ENCODE results near the gene SMCHD1. TPM values are rescaled to one million over a fixed set of nuclear protein-coding genes. Genes with fewer than 3 reads are reported as not detected.
"Not testable (repeated sequence)": the region's sequence is repeated elsewhere in the genome, so short reads cannot be mapped to it uniquely, and the experiment has no call there.

Gene SMCHD1
- total and polyA plus RNA-seq, 2 experiments from 2014 or later: 13.0 to 63.9 TPM

DNA sequence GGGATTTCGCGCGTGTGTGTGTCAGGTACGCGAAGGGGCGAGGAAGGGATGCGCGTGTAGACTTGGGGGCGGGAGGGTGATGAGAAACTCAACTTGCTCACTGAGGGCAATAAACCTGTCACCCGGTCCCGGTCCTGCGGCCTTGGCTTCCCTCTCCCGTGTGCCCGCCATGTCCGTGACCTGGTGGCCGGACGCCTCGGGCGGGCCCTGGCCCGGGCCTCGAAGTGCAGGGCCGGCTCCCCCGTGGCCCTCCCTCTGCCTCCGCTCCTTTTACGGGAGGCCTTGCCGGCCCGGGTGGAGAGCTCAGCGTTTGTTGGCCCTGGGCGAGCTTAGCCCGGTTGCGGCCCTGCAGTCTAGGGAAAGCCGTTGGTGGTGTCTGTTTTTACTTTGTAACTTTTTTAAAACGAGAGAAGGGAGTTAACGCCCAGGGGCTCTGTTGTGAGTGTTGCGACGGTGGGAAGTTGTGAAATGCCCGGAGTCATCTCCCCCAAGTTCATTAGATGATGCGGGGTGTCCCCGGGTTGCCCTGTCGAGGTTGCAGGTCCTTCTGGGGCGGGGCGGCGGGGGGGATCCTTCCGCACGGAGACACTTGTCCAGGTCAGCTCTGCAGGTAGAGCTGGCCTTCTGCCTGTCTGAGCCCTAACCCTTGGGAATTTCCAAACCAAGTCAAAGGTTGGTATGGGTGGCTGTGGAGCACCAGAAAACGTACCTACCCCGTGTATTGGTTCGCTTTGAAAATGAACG lies 883 bp downstream of the SMCHD1 start:
- no peaks in the 10 kb centered on the region for H3K9me2 ChIP-seq (replicated peaks; ENCODE audit: insufficient read depth)
- H4K20me1 ChIP-seq (ENCODE audit: insufficient read depth, poor library complexity, severe bottlenecking): peaks cover 18% of the 10 kb centered on the region
- 1% methylated on average over 42 of the region's 49 CpGs for WGBS (ENCODE audit: low lambda C conversion rate, missing lambda C conversion rate)
- peaks cover 50% of the 10 kb centered on the region for H3K79me2 ChIP-seq
- H3K27me3 ChIP-seq: no peaks in the 10 kb centered on the region
- peak; percentile 63 for DNase-seq (ENCODE audit: low spot score)
- TF ChIP-seq, protein P1, sequence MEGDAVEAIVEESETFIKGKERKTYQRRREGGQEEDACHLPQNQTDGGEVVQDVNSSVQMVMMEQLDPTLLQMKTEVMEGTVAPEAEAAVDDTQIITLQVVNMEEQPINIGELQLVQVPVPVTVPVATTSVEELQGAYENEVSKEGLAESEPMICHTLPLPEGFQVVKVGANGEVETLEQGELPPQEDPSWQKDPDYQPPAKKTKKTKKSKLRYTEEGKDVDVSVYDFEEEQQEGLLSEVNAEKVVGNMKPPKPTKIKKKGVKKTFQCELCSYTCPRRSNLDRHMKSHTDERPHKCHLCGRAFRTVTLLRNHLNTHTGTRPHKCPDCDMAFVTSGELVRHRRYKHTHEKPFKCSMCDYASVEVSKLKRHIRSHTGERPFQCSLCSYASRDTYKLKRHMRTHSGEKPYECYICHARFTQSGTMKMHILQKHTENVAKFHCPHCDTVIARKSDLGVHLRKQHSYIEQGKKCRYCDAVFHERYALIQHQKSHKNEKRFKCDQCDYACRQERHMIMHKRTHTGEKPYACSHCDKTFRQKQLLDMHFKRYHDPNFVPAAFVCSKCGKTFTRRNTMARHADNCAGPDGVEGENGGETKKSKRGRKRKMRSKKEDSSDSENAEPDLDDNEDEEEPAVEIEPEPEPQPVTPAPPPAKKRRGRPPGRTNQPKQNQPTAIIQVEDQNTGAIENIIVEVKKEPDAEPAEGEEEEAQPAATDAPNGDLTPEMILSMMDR (IDR thresholded peaks at IDR 0.05; ENCODE audit: poor library complexity): no peak
- TF ChIP-seq EZH2 (IDR thresholded peaks at IDR 0.05; ENCODE audit: borderline replicate concordance): no peak
- no peak for TF ChIP-seq EZH2phosphoT487 (IDR thresholded peaks at IDR 0.05; ENCODE audit: low read depth, severe bottlenecking, unreplicated experiment)
- peak overlapping the region; percentile 55 for H2AFZ ChIP-seq
- no peaks in the 10 kb centered on the region for H3K36me3 ChIP-seq (replicated peaks; ENCODE audit: insufficient read depth, low read depth)
- peaks cover 10% of the 10 kb centered on the region for H3K4me1 ChIP-seq (ENCODE audit: insufficient read depth)
- H3K4me3 ChIP-seq: peak overlapping the region; percentile 85
- H3K9me3 ChIP-seq (ENCODE audit: low read depth): no peaks in the 10 kb centered on the region
- peak overlapping the region; percentile 99 for H3K27ac ChIP-seq
- H3K4me2 ChIP-seq: peak overlapping the region; percentile 71

DNA sequence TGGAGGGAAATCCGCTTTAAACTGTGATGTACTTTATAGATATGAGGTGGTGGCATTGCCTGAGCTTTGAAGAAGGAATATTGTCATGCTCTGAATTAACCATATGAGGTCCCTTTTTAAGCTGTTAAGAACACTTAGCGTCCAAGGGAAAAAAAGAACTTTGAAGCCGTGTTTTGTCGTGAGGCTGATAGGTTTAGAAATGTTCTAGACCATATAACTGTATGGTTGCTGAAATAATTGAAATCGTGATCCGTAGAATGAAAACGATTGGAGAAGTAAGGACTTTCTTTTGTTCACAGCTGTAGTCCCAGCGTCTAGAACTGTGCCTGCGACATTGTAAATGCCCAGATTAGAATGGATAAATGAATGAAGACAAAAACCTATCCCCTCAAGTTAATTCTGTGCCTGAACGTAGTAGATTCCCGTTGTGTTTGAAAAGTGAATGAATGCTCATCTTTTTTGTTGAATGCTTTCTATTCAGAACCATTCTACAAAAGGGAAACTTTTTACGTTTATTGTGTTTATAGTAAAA lies 1.5 kb downstream of the SMCHD1 start:
- no peak overlapping the region for H2AFZ ChIP-seq
- peaks cover 53% of the 10 kb centered on the region for H3K79me2 ChIP-seq
- H3K36me3 ChIP-seq (replicated peaks; ENCODE audit: insufficient read depth, low read depth): no peaks in the 10 kb centered on the region
- no peaks in the 10 kb centered on the region for H3K27me3 ChIP-seq
- H3K4me2 ChIP-seq: peak overlapping the region; percentile 71
- H3K9me3 ChIP-seq (ENCODE audit: low read depth): no peaks in the 10 kb centered on the region
- H3K4me1 ChIP-seq (ENCODE audit: insufficient read depth): peaks cover 10% of the 10 kb centered on the region
- H3K9me2 ChIP-seq (replicated peaks; ENCODE audit: insufficient read depth): no peaks in the 10 kb centered on the region
- no peak for DNase-seq (ENCODE audit: low spot score)
- H4K20me1 ChIP-seq (ENCODE audit: insufficient read depth, poor library complexity, severe bottlenecking): peaks cover 18% of the 10 kb centered on the region
- 13% methylated on average over 12 of the region's 12 CpGs for WGBS (ENCODE audit: low lambda C conversion rate, missing lambda C conversion rate)
- TF ChIP-seq, protein P1 (IDR thresholded peaks at IDR 0.05; ENCODE audit: poor library complexity): no peak
- no peak for TF ChIP-seq EZH2 (IDR thresholded peaks at IDR 0.05; ENCODE audit: borderline replicate concordance)
- TF ChIP-seq EZH2phosphoT487 (IDR thresholded peaks at IDR 0.05; ENCODE audit: low read depth, severe bottlenecking, unreplicated experiment): no peak
- H3K27ac ChIP-seq: peak overlapping the region; percentile 99
- peak overlapping the region; percentile 85 for H3K4me3 ChIP-seq

DNA sequence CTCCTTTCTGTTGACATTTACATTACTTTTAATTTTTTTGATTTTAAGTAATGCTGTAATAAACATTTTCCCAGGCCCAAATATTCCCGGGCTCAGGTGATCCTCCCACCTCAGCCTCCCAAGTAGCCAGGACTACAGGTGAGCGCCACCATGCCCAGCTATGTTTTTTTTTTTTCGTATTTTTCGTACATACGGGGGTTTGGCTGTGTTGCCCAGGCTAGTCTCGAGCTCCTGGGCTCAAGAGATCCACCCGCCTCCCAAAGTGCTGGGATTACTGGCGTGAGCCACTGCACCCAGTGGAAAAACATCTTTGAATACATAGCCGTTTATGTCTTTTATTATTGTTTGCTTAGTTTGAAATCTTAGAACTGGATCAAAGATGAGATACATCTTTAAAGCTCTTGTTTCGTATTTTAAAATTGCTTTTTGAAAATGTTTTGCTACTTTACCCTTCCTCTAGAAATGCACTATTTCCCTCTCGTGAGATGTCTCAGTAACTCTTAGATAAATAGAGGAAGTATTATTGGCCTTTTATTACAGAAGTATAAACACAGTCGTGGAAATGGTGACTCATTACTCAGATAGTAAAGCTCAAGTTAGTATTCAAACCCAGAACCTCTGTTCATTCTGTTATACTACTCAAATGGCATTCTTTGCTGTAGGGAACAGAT lies 2.4 kb downstream of the SMCHD1 start:
- DNase-seq (ENCODE audit: low spot score): peak; percentile 81
- Histone ChIP-seq H3K9me2 (replicated peaks; ENCODE audit: insufficient read depth) (no peaks in the 10 kb centered on the region), H2AFZ (no peak overlapping the region), H3K4me2 (peak overlapping the region; percentile 71), H3K79me2 (peaks cover 62% of the 10 kb centered on the region), H3K36me3 (replicated peaks; ENCODE audit: insufficient read depth, low read depth) (no peaks in the 10 kb centered on the region), H3K27me3 (no peaks in the 10 kb centered on the region), H3K27ac (peak overlapping the region; percentile 99), H3K4me1 (ENCODE audit: insufficient read depth) (peaks cover 10% of the 10 kb centered on the region), H4K20me1 (ENCODE audit: insufficient read depth, poor library complexity, severe bottlenecking) (peaks cover 24% of the 10 kb centered on the region), H3K4me3 (peak overlapping the region; percentile 85), H3K9me3 (ENCODE audit: low read depth) (no peaks in the 10 kb centered on the region)
- TF ChIP-seq, protein P1 (IDR thresholded peaks at IDR 0.05; ENCODE audit: poor library complexity): no peak
- no peak for TF ChIP-seq EZH2phosphoT487 (IDR thresholded peaks at IDR 0.05; ENCODE audit: low read depth, severe bottlenecking, unreplicated experiment)
- WGBS (ENCODE audit: low lambda C conversion rate, missing lambda C conversion rate): 52% methylated on average over 12 of the region's 12 CpGs

DNA sequence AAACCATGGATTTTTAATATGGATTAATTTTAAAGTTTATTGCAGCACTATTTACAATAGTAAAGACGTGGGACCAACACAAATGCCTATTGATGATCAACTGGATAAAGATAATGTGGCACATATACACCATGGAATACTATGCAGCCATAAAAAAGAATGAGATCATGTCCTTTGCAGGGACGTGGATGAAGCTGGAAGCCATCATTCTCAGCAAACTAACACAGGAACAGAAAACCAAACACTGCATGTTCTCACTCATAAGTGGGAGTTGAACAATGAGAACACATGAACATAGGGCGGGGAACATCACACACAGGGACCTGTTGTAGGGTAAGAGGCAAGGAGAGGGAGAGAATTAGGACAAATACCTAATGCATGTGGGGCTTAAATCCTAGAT lies 5.3 kb downstream of the SMCHD1 start:
- peaks cover 91% of the 10 kb centered on the region for H3K79me2 ChIP-seq
- not testable (repeated sequence) for H3K27me3 ChIP-seq; H3K36me3 ChIP-seq (replicated peaks; ENCODE audit: insufficient read depth, low read depth); H3K9me3 ChIP-seq (ENCODE audit: low read depth); H2AFZ ChIP-seq; DNase-seq (ENCODE audit: low spot score); H3K9me2 ChIP-seq (replicated peaks; ENCODE audit: insufficient read depth); H3K27ac ChIP-seq; H3K4me3 ChIP-seq; H3K4me1 ChIP-seq (ENCODE audit: insufficient read depth); H3K4me2 ChIP-seq
- WGBS (ENCODE audit: low lambda C conversion rate, missing lambda C conversion rate): 96% methylated on average over 3 of the region's 3 CpGs
- peaks cover 51% of the 10 kb centered on the region for H4K20me1 ChIP-seq (ENCODE audit: insufficient read depth, poor library complexity, severe bottlenecking)

DNA sequence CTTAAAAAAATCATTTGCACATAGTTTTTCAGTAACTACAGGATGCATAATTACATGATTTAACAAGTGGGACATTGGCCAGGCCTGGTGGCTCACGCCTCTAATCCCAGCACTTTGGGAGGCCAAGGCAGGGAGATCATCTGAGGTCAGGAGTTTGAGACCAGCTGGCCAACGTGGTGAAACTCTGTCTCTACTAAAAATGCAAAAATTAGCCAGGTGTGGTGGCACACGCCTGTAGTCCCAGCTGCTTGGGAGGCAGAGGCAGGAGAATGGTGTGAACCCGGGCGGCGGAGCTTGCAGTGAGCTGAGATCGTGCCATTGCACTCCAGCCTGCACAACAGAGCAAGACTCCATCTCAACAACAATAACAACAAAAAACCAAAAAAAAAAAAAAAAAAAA lies 6.8 kb downstream of the SMCHD1 start:
- not testable (repeated sequence) for DNase-seq (ENCODE audit: low spot score)

More for the DNA sequence above, 6.8 kb downstream of the SMCHD1 start:
- H3K27me3 ChIP-seq; H3K9me3 ChIP-seq (ENCODE audit: low read depth); H3K4me1 ChIP-seq (ENCODE audit: insufficient read depth); H3K9me2 ChIP-seq (replicated peaks; ENCODE audit: insufficient read depth); H3K4me3 ChIP-seq; H3K27ac ChIP-seq; H3K4me2 ChIP-seq; H3K36me3 ChIP-seq (replicated peaks; ENCODE audit: insufficient read depth, low read depth); H2AFZ ChIP-seq: not testable (repeated sequence)
- H4K20me1 ChIP-seq (ENCODE audit: insufficient read depth, poor library complexity, severe bottlenecking): peaks cover 58% of the 10 kb centered on the region
- H3K79me2 ChIP-seq: peaks cover 94% of the 10 kb centered on the region
- 90% methylated on average over 7 of the region's 7 CpGs for WGBS (ENCODE audit: low lambda C conversion rate, missing lambda C conversion rate)

Measured in hepatocyte (in vitro differentiated cells).